A549 (cell line): ENCODE measurements around the gene ABCB8. TPM values are rescaled to one million over a fixed set of nuclear protein-coding genes. Genes with fewer than 3 reads are reported as not detected.

ENCODE experiments used
- ATAC-seq, 2 experiments: fragments of 200-7000 bp in 1 of 2; fragments of >200 bp in 1 of 2; cut with Nextera tagmentation in 1 of 2; cut with Tn5 transposase in 1 of 2; 3 replicates each; pipeline versions ENCODE4 v1.8.0 to v1.9.1; 2018 to 2020; ENCODE audit warnings: mild to moderate bottlenecking in 1 of 2, moderate library complexity in 1 of 2
- CTCF ChIA-PET: fragments of 300-600 bp; sonication (Branson Sonifier 250); formaldehyde crosslinking; extraction: SDS; loops from one replicate; lab custom pipeline; 2021; ENCODE audit warnings: antibody characterized with exemption, inconsistent platforms; lab: Yijun Ruan, JAX
- POLR2A ChIA-PET: fragments of 350-600 bp; formaldehyde crosslinking; extraction: SDS; loops from one replicate; lab custom pipeline; 2021; ENCODE audit warnings: antibody characterized with exemption, inconsistent platforms; lab: Yijun Ruan, JAX
- DNase-seq, 2 experiments: peaks; one replicate each; pipeline versions ENCODE4 v3.0.0 to v3.0.0-alpha.2; 2011 to 2016; ENCODE audit warnings: low read depth in 1 of 2, low spot score in 1 of 2
- FAIRE-seq: peaks from 2 replicates; lab custom pipeline; 2011; peaks lifted over from hg19 to GRCh38; lab: Jason Lieb, UNC
- H3K27ac ChIP-seq, 2 experiments: fragments of >200 bp; sonication (Bioruptor Twin); formaldehyde crosslinking; 3 replicates each; pipeline ENCODE4 v1.5.1; 2016 to 2017
- H3K4me1 ChIP-seq: fragments of >200 bp; sonication (Bioruptor Twin); formaldehyde crosslinking; 3 replicates; pipeline ENCODE4 v1.6.1; 2016
- H3K4me2 ChIP-seq: fragments of >200 bp; sonication (Bioruptor Twin); formaldehyde crosslinking; 3 replicates; pipeline ENCODE4 v1.6.1; 2016
- H3K4me3 ChIP-seq: fragments of >200 bp; sonication (Bioruptor Twin); formaldehyde crosslinking; 3 replicates; pipeline ENCODE4 v1.5.1; 2016
- H3K9me3 ChIP-seq: fragments of >200 bp; sonication (Bioruptor Twin); formaldehyde crosslinking; 3 replicates; pipeline ENCODE4 v1.6.1; 2016
- BCL3 ChIP-seq: fragments of >200 bp; sonication (Bioruptor Twin); formaldehyde crosslinking; IDR thresholded peaks from 3 replicates; pipeline ENCODE4 v1.6.1; 2016
- BHLHE40 ChIP-seq: IDR thresholded peaks from 2 replicates; pipeline ENCODE4 v1.6.1; 2012; ENCODE audit warnings: low read depth, low read length, inconsistent platforms
- CBX8 ChIP-seq: fragments of 200-600 bp; sonication (generic); IDR thresholded peaks from 2 replicates; pipeline ENCODE4 v1.6.1; 2016
- ESRRA ChIP-seq: fragments of 150-350 bp; IDR thresholded peaks from 2 replicates; pipeline ENCODE4 v1.6.1; 2014; ENCODE audit warnings: mild to moderate bottlenecking, low read length, borderline replicate concordance
- FOSB ChIP-seq: fragments of 250-450 bp; sonication (Bioruptor Pico); IDR thresholded peaks from 2 replicates; pipeline ENCODE4 v1.5.0; 2020; ENCODE audit warnings: mild to moderate bottlenecking, moderate library complexity
- FOSL2 ChIP-seq, 2 experiments: fragments of 450-650 bp in 1 of 2; fragments of >200 bp in 1 of 2; sonication (Bioruptor Twin) in 1 of 2; formaldehyde crosslinking; IDR thresholded peaks; 2 replicates each; pipeline versions ENCODE4 v1.5.0 to v1.6.1; 2016 to 2020; ENCODE audit warnings: mild to moderate bottlenecking in 1 of 2, moderate library complexity in 1 of 2
- HES2 ChIP-seq: fragments of >200 bp; sonication (Bioruptor Twin); formaldehyde crosslinking; IDR thresholded peaks from 2 replicates; pipeline ENCODE4 v1.6.1; 2016
- HOXA7 ChIP-seq: fragments of 250-450 bp; sonication (Bioruptor Pico); IDR thresholded peaks from 2 replicates; pipeline ENCODE4 v1.5.0; 2020; ENCODE audit warnings: mild to moderate bottlenecking, moderate library complexity
- MAZ ChIP-seq: fragments of 150-350 bp; IDR thresholded peaks from 2 replicates; pipeline ENCODE4 v1.6.1; 2014; ENCODE audit warnings: antibody characterized with exemption, low read depth, low read length, borderline replicate concordance
- MYC ChIP-seq: IDR thresholded peaks from 2 replicates; pipeline ENCODE4 v1.6.1; 2012; ENCODE audit warnings: mild to moderate bottlenecking, inconsistent platforms, low read length, improper control_type of control experiment, borderline replicate concordance
- NFE2L2 ChIP-seq: fragments of 150-350 bp; conservative IDR thresholded peaks from 2 replicates; pipeline ENCODE4 v1.6.1; 2014; ENCODE audit warnings: low read length
- NR3C1 ChIP-seq: fragments of >200 bp; sonication (Bioruptor Twin); formaldehyde crosslinking; IDR thresholded peaks from 3 replicates; pipeline ENCODE4 v1.6.1; 2017
- PHF8 ChIP-seq: fragments of 200-600 bp; sonication (generic); IDR thresholded peaks from 2 replicates; pipeline ENCODE4 v1.6.1; 2016; ENCODE audit warnings: low read depth, mild to moderate bottlenecking, antibody characterized with exemption, moderate library complexity, borderline replicate concordance
- RAD21 ChIP-seq, 2 experiments: fragments of >200 bp in 1 of 2; sonication (Bioruptor Twin) in 1 of 2; formaldehyde crosslinking in 1 of 2; IDR thresholded peaks in 1 of 2; conservative IDR thresholded peaks in 1 of 2; 2 replicates in 1 of 2; 3 replicates in 1 of 2; pipeline ENCODE4 v1.6.1; 2012 to 2018; ENCODE audit warnings: inconsistent platforms in 1 of 2
- RARB ChIP-seq: fragments of 250-450 bp; sonication (Bioruptor Pico); IDR thresholded peaks from 2 replicates; pipeline ENCODE4 v1.8.0; 2021; ENCODE audit warnings: mild to moderate bottlenecking, moderate library complexity
- RFX5 ChIP-seq: fragments of 450-650 bp; IDR thresholded peaks from 2 replicates; pipeline ENCODE4 v1.7.1; 2014; ENCODE audit warnings: antibody characterized with exemption, mild to moderate bottlenecking, moderate library complexity
- RNF2 ChIP-seq: fragments of 200-600 bp; sonication (generic); IDR thresholded peaks from 2 replicates; pipeline ENCODE4 v1.6.1; 2016; ENCODE audit warnings: low read depth, mild to moderate bottlenecking, antibody characterized with exemption, moderate library complexity, borderline replicate concordance
- SMC3 ChIP-seq: fragments of >200 bp; sonication (Bioruptor Twin); formaldehyde crosslinking; IDR thresholded peaks from 3 replicates; pipeline ENCODE4 v1.6.1; 2018; ENCODE audit warnings: inconsistent platforms
- ZSCAN20 ChIP-seq: fragments of 250-450 bp; sonication (Bioruptor Pico); IDR thresholded peaks from 2 replicates; pipeline ENCODE4 v1.8.0; 2022; ENCODE audit warnings: mild to moderate bottlenecking, moderate library complexity
- WGBS: methylation state at CpG from one replicate; pipeline ENCODE4 v1.1.6; 2017; ENCODE audit errors: missing lambda C conversion rate; 5-methylcytosine and 5-hydroxymethylcytosine counted together
- polyA plus RNA-seq, 4 experiments: library from polyadenylated mRNA; depleted of rRNA in 3 of 4; stranded (reverse); fragments of >200 nt; fragmentation: RNase III in 1 of 4; extraction: RNeasy Plus Mini Kit Qiagen cat#74134 plus additional on column Dnase treatment in 1 of 4; gene quantifications; 2 replicates in 3 of 4; 3 replicates in 1 of 4; pipeline ENCODE4 v1.2.3, GENCODE V29; 2011 to 2017
- TF ChIP-seq, protein P1 (sequence below): fragments of 150-350 bp; IDR thresholded peaks from 2 replicates; pipeline ENCODE4 v1.6.1; 2014; ENCODE audit warnings: low read depth, mild to moderate bottlenecking, low read length
- TF ChIP-seq, protein P2 (sequence below): IDR thresholded peaks from 2 replicates; pipeline ENCODE4 v1.6.1; 2012; ENCODE audit warnings: low read depth, borderline replicate concordance

ABCB8 gene
- polyA plus RNA-seq, 2 of the 4 experiments (the other 2 are of a cell fraction) = 19.6 to 41.1 TPM

- no peak for FAIRE-seq
- 82% methylated on average over 13 of the region's 13 CpGs for WGBS
These were observed 27.3 kb upstream of the ABCB8 start for GRCh38 chr7:151000897-151001495.

GRCh38 chr7:151001546-151001945, 26.7 kb upstream of the ABCB8 start:
- DNase-seq (no peak), ATAC-seq (no peak)
- 93% methylated on average over 15 of the region's 16 CpGs for WGBS
- H3K4me1 ChIP-seq = 0 out of 3 replicates have a peak, but pooled peaks cover 5% of the 10 kb centered on the region
- no peak overlapping the region for H3K4me2 ChIP-seq
- TF ChIP-seq MYC (no peak), NR3C1 (no peak), RNF2 (no peak)
- TF ChIP-seq, all 56 proteins: peak for 0
- Histone ChIP-seq H3K27ac (no peak overlapping the region), H3K9me3 (no peaks in the 10 kb centered on the region), H3K4me3 (no peak overlapping the region)
- FAIRE-seq = no peak
- POLR2A ChIA-PET = no interaction called here
- CTCF ChIA-PET = interaction anchor here (0.7 to 11.2 kb wide), 3 partner anchors 17 to 54 kb away, joined by 3 to 110 read pairs (median 4); partner anchors contain the start of gene ATG9B

More at GRCh38 chr7:151000897-151001495, 27.3 kb upstream of the ABCB8 start:
- Histone ChIP-seq H3K4me2 (no peak overlapping the region), H3K27ac (no peak overlapping the region), H3K4me1 (0 out of 3 replicates have a peak, but pooled peaks cover 5% of the 10 kb centered on the region), H3K9me3 (no peaks in the 10 kb centered on the region), H3K4me3 (no peak overlapping the region)
- CTCF ChIA-PET = interaction anchor here (0.6 to 11.2 kb wide), 7 partner anchors 14 to 110 kb away, joined by 3 to 110 read pairs (median 3); partner anchors contain the start of gene ATG9B
- ATAC-seq (no peak), DNase-seq (no peak)
- POLR2A ChIA-PET = no interaction called here
- no peak for TF ChIP-seq RARB (CRISPR knock-in tag)
- no peak for TF ChIP-seq HOXA7
- no peak for TF ChIP-seq HES2
- TF ChIP-seq CBX8 = no peak
- TF ChIP-seq FOSB (CRISPR knock-in tag) = no peak
- TF ChIP-seq, protein P1, sequence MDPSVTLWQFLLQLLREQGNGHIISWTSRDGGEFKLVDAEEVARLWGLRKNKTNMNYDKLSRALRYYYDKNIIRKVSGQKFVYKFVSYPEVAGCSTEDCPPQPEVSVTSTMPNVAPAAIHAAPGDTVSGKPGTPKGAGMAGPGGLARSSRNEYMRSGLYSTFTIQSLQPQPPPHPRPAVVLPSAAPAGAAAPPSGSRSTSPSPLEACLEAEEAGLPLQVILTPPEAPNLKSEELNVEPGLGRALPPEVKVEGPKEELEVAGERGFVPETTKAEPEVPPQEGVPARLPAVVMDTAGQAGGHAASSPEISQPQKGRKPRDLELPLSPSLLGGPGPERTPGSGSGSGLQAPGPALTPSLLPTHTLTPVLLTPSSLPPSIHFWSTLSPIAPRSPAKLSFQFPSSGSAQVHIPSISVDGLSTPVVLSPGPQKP = no peak
- no peak for TF ChIP-seq ESRRA
- TF ChIP-seq BCL3 = no peak
- no peak for TF ChIP-seq ZSCAN20 (CRISPR knock-in tag)
- TF ChIP-seq BHLHE40 = no peak
- TF ChIP-seq, protein P2, sequence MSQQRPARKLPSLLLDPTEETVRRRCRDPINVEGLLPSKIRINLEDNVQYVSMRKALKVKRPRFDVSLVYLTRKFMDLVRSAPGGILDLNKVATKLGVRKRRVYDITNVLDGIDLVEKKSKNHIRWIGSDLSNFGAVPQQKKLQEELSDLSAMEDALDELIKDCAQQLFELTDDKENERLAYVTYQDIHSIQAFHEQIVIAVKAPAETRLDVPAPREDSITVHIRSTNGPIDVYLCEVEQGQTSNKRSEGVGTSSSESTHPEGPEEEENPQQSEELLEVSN = no peak
- TF ChIP-seq NFE2L2 = no peak
- no peak for TF ChIP-seq RAD21 (conservative IDR thresholded peaks at IDR 0.05 in 1 of 2, IDR thresholded peaks at IDR 0.05 in 1 of 2)
- TF ChIP-seq SMC3 = no peak
- TF ChIP-seq FOSL2 (IDR thresholded peaks at IDR 0.05) = no peak
- TF ChIP-seq FOSL2 (CRISPR knock-in tag; IDR thresholded peaks at IDR 0.05) = no peak
- TF ChIP-seq PHF8 = no peak
- no peak for TF ChIP-seq RFX5
- no peak for TF ChIP-seq MAZ
